Measurements from ENCODE around the gene PFKP.

The PFKP gene

DNA sequence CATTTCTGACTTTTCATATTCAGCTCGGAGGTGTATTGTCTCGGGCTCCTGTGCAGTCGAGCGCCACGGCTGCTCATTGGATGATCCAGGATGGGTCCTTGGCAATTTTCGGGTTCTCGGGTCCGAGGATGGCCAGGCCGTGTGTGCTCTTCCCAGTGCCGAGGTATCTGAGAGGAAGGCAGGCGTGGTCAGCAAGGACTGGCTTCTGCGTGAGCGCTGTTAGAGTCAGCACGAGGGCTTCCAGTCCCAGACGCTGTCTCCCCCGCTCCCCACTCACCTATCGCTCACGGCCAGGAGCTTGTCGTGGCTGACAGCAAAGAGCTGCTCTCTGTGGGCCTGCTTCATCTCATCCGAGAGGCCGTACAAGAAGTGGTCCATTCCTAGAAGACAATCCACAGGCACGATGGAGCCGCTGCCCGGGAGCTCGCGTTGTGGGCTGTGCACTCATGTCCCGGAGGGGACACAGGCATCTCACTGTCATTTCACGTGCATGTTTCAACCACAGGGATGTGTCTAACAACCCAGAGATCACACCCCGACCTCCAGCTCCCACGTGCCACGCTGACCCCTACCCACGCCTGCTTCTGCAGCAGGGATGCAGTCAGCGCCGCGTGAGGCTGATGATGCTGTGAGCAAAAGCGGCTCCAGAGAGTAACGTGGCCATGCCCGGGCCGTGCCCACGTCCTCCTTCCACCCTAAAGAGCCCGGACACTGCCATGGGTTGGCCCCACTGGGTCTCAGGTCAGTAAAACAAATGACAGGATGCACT, 70.8 kb downstream of the PFKP start:
- no peak for FAIRE-seq
- no peak for TF ChIP-seq PAX5 (IDR thresholded peaks at IDR 0.05; ENCODE audit: insufficient read depth, low read length, severe bottlenecking)
- TF ChIP-seq SPI1 (IDR thresholded peaks at IDR 0.05; ENCODE audit: low read depth, low read length), result no peak
- TF ChIP-seq POLR2AphosphoS5 (IDR thresholded peaks at IDR 0.05; ENCODE audit: low read depth, low read length), result peak; percentile 19; the same call in 1 of the 2 replicates
- 0 out of 2 replicates have a peak, but pooled peaks have one; percentile 20 for TF ChIP-seq POLR2A (IDR thresholded peaks at IDR 0.05; ENCODE audit: low read depth, low read length)
- DNase-seq (ENCODE audit: insufficient read length, low spot score), result no peak

DNA sequence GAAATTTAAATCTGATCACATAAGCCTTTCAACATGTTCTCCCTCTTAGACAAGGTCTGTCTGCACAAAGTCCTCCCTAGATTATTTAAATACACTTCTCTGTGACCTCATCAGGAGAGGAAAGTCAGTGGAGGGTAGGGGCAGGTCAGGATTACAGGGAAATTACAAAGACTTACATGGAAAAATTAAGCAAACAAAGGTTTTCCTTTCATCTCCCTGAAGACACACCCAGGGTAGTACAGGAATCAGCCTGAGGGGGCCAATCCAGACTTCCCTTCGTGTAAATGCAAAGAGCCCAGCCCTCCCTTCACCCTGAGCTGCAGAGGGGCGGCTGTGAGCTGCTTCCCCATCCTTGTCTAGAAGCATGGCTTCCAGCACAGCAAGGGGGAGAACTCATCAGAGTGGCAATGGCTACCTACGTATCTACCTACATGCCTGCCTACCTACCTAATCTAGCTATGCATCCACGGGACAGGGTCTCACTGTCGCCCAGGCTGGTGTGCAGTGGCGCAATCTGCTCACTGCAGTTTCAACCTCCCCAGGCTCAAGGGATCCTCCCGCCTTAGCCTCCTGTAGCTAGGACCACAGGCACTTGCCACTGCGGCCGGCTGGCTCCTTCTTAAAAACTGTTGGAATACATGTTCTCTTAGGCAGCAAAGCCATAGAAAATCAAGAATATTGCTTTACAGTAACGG, 72.0 kb downstream of the PFKP start:
- TF ChIP-seq POLR2AphosphoS5 (IDR thresholded peaks at IDR 0.05; ENCODE audit: low read depth, low read length) (peak; percentile 64), POU2F2 (IDR thresholded peaks at IDR 0.05; ENCODE audit: low read depth, low read length) (no peak), SPI1 (IDR thresholded peaks at IDR 0.05; ENCODE audit: low read depth, low read length) (no peak), PAX5 (IDR thresholded peaks at IDR 0.05; ENCODE audit: insufficient read depth, low read length, severe bottlenecking) (no peak), TAF1 (IDR thresholded peaks at IDR 0.05; ENCODE audit: low read depth, low read length) (no peak), POLR2A (IDR thresholded peaks at IDR 0.05; ENCODE audit: low read depth, low read length) (no peak; the same call in 1 of the 2 replicates)
- FAIRE-seq (no peak), DNase-seq (ENCODE audit: insufficient read length, low spot score) (no peak)

DNA sequence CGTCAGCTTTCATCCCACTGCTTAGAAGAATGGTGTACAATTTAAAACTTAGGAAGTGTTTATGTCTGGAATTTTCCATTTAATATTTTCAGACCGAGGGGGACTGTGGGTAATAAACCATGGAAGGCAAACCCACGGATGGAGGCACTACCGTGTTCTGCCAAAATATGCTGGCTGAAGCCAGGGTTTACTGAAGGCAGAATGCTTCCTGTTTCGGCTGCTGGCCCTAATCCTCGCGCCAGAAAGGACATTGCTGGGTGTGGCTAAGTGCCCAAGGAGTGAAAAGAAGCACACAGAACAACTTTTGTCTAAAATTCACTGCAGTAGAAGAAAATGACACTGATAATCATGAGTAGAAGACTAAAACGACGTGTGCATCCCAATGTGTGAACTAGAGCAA, 72.9 kb downstream of the PFKP start:
- FAIRE-seq (no peak), DNase-seq (ENCODE audit: insufficient read length, low spot score) (no peak)
- peak; percentile 25; the same call in 1 of the 2 replicates for TF ChIP-seq POLR2A (IDR thresholded peaks at IDR 0.05; ENCODE audit: low read depth, low read length)
- no peak for TF ChIP-seq SPI1 (IDR thresholded peaks at IDR 0.05; ENCODE audit: low read depth, low read length)
- TF ChIP-seq PAX5 (IDR thresholded peaks at IDR 0.05; ENCODE audit: insufficient read depth, low read length, severe bottlenecking), result no peak
- TF ChIP-seq POU2F2 (IDR thresholded peaks at IDR 0.05; ENCODE audit: low read depth, low read length), result no peak
- no peak for TF ChIP-seq TAF1 (IDR thresholded peaks at IDR 0.05; ENCODE audit: low read depth, low read length)

DNA sequence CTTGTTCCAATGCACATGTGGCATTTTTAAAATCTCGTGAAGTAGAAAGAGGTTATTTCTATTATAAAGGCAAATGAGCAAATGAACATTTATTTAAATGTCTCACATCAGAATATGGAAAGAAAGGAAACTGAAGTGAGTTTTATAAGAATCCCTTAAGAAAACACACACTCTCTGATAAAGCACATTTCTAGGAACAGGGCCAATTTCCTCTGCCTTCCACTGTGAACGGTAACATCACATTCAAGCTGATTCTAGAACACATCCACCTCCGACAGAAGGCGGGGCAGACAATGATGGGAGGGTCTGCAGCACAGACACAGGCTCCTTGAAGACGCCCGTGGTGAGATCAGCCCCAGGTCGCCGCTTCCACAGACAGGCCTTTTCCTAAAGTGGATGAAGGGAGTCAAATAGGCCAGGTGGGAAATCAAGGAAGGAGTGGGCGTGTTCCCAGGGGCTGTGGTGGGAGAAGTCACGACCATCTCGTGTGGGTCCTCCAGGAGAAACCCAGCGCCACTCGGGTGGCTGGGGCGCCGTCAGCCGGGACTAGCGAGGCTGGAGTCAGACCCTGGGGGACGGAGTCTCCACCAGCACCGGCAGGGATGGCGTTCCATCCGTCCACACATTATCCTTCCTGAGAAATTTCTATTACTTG, 74.1 kb downstream of the PFKP start:
- no peak for FAIRE-seq
- TF ChIP-seq TAF1 (IDR thresholded peaks at IDR 0.05; ENCODE audit: low read depth, low read length), result no peak
- no peak for TF ChIP-seq SPI1 (IDR thresholded peaks at IDR 0.05; ENCODE audit: low read depth, low read length)
- no peak for TF ChIP-seq POLR2A (IDR thresholded peaks at IDR 0.05; ENCODE audit: low read depth, low read length)
- no peak for TF ChIP-seq PAX5 (IDR thresholded peaks at IDR 0.05; ENCODE audit: insufficient read depth, low read length, severe bottlenecking)
- TF ChIP-seq POLR2AphosphoS5 (IDR thresholded peaks at IDR 0.05; ENCODE audit: low read depth, low read length), result no peak
- no peak for TF ChIP-seq POU2F2 (IDR thresholded peaks at IDR 0.05; ENCODE audit: low read depth, low read length)
- DNase-seq (ENCODE audit: insufficient read length, low spot score), result no peak

DNA sequence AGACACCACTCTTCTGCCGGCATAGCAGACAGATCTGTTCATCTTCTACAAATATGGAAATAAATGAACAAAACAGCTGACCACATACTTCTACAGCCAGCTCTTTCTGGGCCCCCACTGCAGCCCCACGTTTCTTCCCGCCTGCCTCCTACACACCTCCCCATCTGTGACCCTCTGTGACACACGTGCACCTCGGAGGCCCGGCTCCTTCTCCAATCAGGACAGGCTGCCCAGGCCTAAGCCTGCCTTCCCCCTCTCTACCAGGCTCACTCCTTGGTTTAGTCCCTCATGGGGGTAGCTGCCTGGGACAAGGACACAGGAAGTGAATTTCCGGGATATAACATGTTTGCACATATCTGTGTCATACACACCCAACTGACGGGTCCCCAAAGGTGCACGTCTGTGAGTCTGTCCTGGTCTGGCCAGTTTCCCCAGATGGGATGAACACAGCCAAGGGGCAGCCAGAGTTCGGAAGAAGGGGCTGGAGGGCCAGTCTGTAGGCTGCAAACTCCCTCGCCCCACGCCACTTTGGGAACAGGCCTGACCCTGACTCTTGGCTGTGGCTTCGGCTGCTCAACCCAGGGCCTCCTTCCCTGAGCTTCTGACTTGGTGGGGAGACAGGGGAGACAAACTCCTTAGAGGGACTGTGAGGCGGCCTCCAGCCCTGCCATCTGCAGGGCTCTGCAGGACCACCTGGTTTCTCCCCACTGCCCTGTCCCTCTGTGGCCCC, 75.0 kb downstream of the PFKP start:
- DNase-seq (ENCODE audit: insufficient read length, low spot score) (no peak), FAIRE-seq (no peak)
- TF ChIP-seq POU2F2 (IDR thresholded peaks at IDR 0.05; ENCODE audit: low read depth, low read length) (no peak), SPI1 (IDR thresholded peaks at IDR 0.05; ENCODE audit: low read depth, low read length) (no peak), POLR2AphosphoS5 (IDR thresholded peaks at IDR 0.05; ENCODE audit: low read depth, low read length) (no peak), TAF1 (IDR thresholded peaks at IDR 0.05; ENCODE audit: low read depth, low read length) (no peak), PAX5 (IDR thresholded peaks at IDR 0.05; ENCODE audit: insufficient read depth, low read length, severe bottlenecking) (no peak), POLR2A (IDR thresholded peaks at IDR 0.05; ENCODE audit: low read depth, low read length) (no peak)

DNA sequence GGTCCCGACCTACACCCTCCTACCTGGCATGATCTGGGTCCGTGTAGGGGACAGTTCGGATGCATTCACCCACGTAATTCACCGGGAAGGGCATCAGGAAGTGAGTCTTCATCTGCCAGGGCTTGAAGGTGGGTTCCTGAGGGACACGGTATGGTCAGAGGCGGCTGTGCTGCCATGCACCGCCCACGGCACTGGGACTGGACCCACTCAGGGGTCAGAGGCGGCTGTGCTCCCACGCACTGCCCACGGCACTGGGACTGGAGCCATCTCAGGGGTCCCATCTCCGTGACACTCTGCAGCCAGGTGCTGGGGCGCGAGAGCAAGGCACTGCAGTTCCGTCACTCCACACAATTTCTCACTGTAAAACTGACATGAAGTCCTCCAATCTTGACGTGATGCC, 76.0 kb downstream of the PFKP start:
- no peak for DNase-seq (ENCODE audit: insufficient read length, low spot score)
- TF ChIP-seq POU2F2 (IDR thresholded peaks at IDR 0.05; ENCODE audit: low read depth, low read length), result no peak
- TF ChIP-seq POLR2A (IDR thresholded peaks at IDR 0.05; ENCODE audit: low read depth, low read length), result no peak
- TF ChIP-seq PAX5 (IDR thresholded peaks at IDR 0.05; ENCODE audit: insufficient read depth, low read length, severe bottlenecking), result no peak
- no peak for TF ChIP-seq POLR2AphosphoS5 (IDR thresholded peaks at IDR 0.05; ENCODE audit: low read depth, low read length)
- no peak for TF ChIP-seq SPI1 (IDR thresholded peaks at IDR 0.05; ENCODE audit: low read depth, low read length)
- FAIRE-seq, result no peak

DNA sequence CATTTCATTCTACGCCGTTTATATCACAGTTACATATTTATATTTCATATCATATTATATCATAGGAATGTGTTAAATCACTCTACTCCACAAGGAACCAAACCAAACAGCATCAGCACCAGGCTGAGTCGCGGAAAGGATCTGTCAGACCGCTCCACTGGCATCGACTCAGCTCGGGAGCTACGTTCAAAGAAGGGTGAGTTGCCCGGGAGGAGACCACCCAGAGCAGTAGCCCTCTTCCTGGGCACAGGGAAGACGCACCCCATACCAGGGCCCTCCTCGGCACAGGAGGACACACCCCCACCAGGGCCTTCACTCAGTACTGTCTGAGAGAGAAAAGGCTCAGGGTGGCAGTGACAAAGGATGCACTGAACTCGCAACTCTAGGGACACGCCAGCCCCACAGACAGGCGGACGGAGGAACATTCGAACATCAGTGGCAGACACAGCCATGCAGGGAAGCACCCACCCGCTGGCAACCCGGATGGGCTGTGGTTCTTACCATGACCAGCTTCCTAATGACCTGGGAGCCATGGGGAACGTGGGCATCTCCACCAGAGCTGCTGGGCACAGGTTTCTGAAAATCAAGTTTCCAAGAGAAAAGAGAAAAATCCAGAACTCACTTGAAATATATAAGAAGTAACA, 76.6 kb downstream of the PFKP start:
- DNase-seq (ENCODE audit: insufficient read length, low spot score) (no peak), FAIRE-seq (no peak)
- no peak for TF ChIP-seq POU2F2 (IDR thresholded peaks at IDR 0.05; ENCODE audit: low read depth, low read length)
- no peak for TF ChIP-seq TAF1 (IDR thresholded peaks at IDR 0.05; ENCODE audit: low read depth, low read length)
- no peak for TF ChIP-seq PAX5 (IDR thresholded peaks at IDR 0.05; ENCODE audit: insufficient read depth, low read length, severe bottlenecking)
- TF ChIP-seq POLR2AphosphoS5 (IDR thresholded peaks at IDR 0.05; ENCODE audit: low read depth, low read length), result no peak
- no peak for TF ChIP-seq POLR2A (IDR thresholded peaks at IDR 0.05; ENCODE audit: low read depth, low read length)
- TF ChIP-seq SPI1 (IDR thresholded peaks at IDR 0.05; ENCODE audit: low read depth, low read length), result no peak

DNA sequence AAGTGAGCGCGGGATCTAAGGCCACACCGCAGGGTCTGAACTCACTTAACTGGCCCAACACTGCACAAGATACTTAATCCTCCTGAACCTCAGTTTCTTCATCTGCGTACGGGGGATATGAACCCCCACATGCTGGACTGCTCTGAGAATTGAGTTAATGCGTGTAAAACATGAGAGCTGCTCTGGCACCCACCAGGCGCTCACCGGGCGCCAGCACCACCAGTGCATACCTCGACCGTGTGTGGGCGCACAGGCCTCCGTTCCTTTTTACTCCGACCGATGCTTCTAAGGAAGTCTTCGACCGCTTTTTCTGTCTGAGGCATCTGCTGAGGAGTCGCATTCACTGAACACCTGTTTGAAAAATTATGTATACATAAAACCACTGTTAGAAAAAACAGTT, 78.0 kb downstream of the PFKP start:
- TF ChIP-seq POU2F2 (IDR thresholded peaks at IDR 0.05; ENCODE audit: low read depth, low read length), result no peak
- TF ChIP-seq TAF1 (IDR thresholded peaks at IDR 0.05; ENCODE audit: low read depth, low read length), result no peak
- TF ChIP-seq PAX5 (IDR thresholded peaks at IDR 0.05; ENCODE audit: insufficient read depth, low read length, severe bottlenecking), result no peak
- no peak for TF ChIP-seq POLR2A (IDR thresholded peaks at IDR 0.05; ENCODE audit: low read depth, low read length)
- TF ChIP-seq SPI1 (IDR thresholded peaks at IDR 0.05; ENCODE audit: low read depth, low read length), result no peak
- no peak for TF ChIP-seq POLR2AphosphoS5 (IDR thresholded peaks at IDR 0.05; ENCODE audit: low read depth, low read length)
- FAIRE-seq (no peak), DNase-seq (ENCODE audit: insufficient read length, low spot score) (no peak)

Measured in GM12891 (cell line).